PC-9 (cell line): Measurements from ENCODE around the gene FAM163A. TPM values are rescaled to one million over a fixed set of nuclear protein-coding genes. Genes with fewer than 3 reads are reported as not detected.

Experiments used
- BruUV-seq: library from RNA; stranded (reverse); fragments of 400-500 nt; replicated peaks from 2 replicates; lab custom pipeline; 2021; lab: Mats Ljungman, UMichigan
- CTCF ChIA-PET: fragments of 300-600 bp; sonication (Branson Sonifier 250); formaldehyde crosslinking; loops from one replicate; lab custom pipeline; 2022; ENCODE audit warnings: antibody characterized with exemption; lab: Charles Lee
- POLR2A ChIA-PET: fragments of 300-600 bp; sonication (Branson Sonifier 250); formaldehyde crosslinking; loops from one replicate; lab custom pipeline; 2022; ENCODE audit warnings: antibody characterized with exemption; ENCODE audit not compliant: unreplicated experiment; lab: Charles Lee
- DNase-seq, 2 experiments: peaks; one replicate each; pipeline versions ENCODE4 v3.0.0 to v3.0.0-alpha.2; 2015 to 2022; ENCODE audit warnings: mixed read lengths in 1 of 2
- H2AFZ ChIP-seq: fragments of 200-600 bp; sonication (generic); 2 replicates; pipeline ENCODE4 v1.8.1; 2017; ENCODE audit warnings: antibody characterized with exemption
- H3F3A ChIP-seq: fragments of 200-600 bp; sonication (generic); 2 replicates; pipeline ENCODE4 v1.8.1; 2017; ENCODE audit warnings: antibody characterized with exemption, mild to moderate bottlenecking, low read depth; ENCODE audit not compliant: insufficient read depth
- H3K27ac ChIP-seq: fragments of 200-600 bp; sonication (generic); 2 replicates; pipeline ENCODE4 v1.6.1; 2016; ENCODE audit warnings: mixed run types
- H3K27me3 ChIP-seq: fragments of 200-600 bp; sonication (generic); 2 replicates; pipeline ENCODE4 v1.6.1; 2016; ENCODE audit warnings: low read depth, mixed run types; ENCODE audit not compliant: insufficient read depth
- H3K36me3 ChIP-seq: fragments of 200-600 bp; sonication (generic); 2 replicates; pipeline ENCODE4 v1.6.1; 2016; ENCODE audit warnings: low read depth, mixed run types
- H3K4me1 ChIP-seq: fragments of 200-600 bp; sonication (generic); replicated peaks from 2 replicates; pipeline ENCODE4 v1.6.1; 2016; ENCODE audit warnings: mixed run types; ENCODE audit not compliant: insufficient read depth
- H3K4me2 ChIP-seq: fragments of 200-600 bp; sonication (generic); 2 replicates; pipeline ENCODE4 v1.6.1; 2017; ENCODE audit warnings: mixed run types
- H3K4me3 ChIP-seq: fragments of 200-600 bp; sonication (generic); 2 replicates; pipeline ENCODE4 v1.6.1; 2016; ENCODE audit warnings: mixed run types
- H3K79me2 ChIP-seq: fragments of 200-600 bp; sonication (generic); 2 replicates; pipeline ENCODE4 v1.6.1; 2017; ENCODE audit warnings: low read depth, mixed run types
- H3K9me2 ChIP-seq: fragments of 200-600 bp; sonication (generic); 2 replicates; pipeline ENCODE4 v1.8.1; 2017; ENCODE audit warnings: mild to moderate bottlenecking; ENCODE audit not compliant: insufficient read depth
- H3K9me3 ChIP-seq: fragments of 200-600 bp; sonication (generic); 2 replicates; pipeline ENCODE4 v1.8.1; 2016; ENCODE audit warnings: low read depth; ENCODE audit not compliant: insufficient read depth
- H4K20me1 ChIP-seq: fragments of 200-600 bp; sonication (generic); 2 replicates; pipeline ENCODE4 v1.8.1; 2017; ENCODE audit not compliant: insufficient read depth
- CTCF ChIP-seq: fragments of 200-600 bp; sonication (generic); conservative IDR thresholded peaks from 2 replicates; pipeline ENCODE4 v1.6.1; 2017; ENCODE audit warnings: mixed run types, antibody characterized with exemption, mild to moderate bottlenecking, moderate library complexity
- EZH2 ChIP-seq: fragments of 200-600 bp; sonication (generic); IDR thresholded peaks from 2 replicates; pipeline ENCODE4 v1.8.0; 2017; ENCODE audit warnings: antibody characterized with exemption, low read depth
- intact Hi-C: fragments of 100-400 bp; cut with micrococcal nuclease; formaldehyde crosslinking; loops from one replicate; pipeline ENCODE4 v1.10.0; 2022; ENCODE audit not compliant: unreplicated experiment
- total RNA-seq: library from RNA; stranded (reverse); gene quantifications from 2 replicates; pipeline ENCODE4 v1.2.3, GENCODE V29; 2021

The FAM163A gene
- total RNA-seq, 1 experiment from 2014 or later = not detected

DNA sequence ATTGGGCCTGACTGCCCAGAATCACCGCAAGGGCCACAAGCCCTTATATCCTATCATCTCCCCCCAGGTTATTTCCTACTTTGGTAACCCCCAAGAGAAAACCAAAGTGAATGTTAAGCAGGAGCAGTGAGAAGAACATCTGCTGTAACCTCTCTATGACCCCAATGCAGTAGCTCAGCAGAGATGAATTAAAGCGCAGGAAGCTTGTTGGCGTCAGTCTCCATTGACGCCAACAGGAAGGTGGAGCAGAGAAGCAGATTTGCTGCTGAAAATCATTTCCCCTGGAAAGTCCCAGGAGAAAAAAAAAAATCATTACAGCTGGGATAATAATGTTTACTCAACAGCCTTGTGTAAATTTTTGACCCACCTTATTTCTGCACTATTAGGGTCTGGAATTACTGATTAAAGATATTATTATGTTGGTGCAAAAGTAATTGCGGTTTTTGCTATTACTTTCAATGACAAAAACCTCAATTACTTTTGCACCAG is 33.2 kb upstream of the FAM163A start:
- no peak overlapping the region for H3K4me2 ChIP-seq
- H3F3A ChIP-seq = no peaks in the 10 kb centered on the region
- intact Hi-C loops = loop anchor here (10.0 kb wide), 2 partner anchors 705 to 1155 kb away; no protein-coding TSS in a partner anchor
- CTCF ChIA-PET = interaction anchor here (0.7 to 1.3 kb wide), 3 partner anchors 100 to 715 kb away, joined by 4 to 6 read pairs (median 4); no protein-coding TSS in a partner anchor
- no peak for DNase-seq
- no TSS peak for BruUV-seq
- no peaks in the 10 kb centered on the region for H3K79me2 ChIP-seq
- H3K4me3 ChIP-seq = no peak overlapping the region
- no peak for TF ChIP-seq CTCF
- H3K9me3 ChIP-seq = peaks cover 7% of the 10 kb centered on the region
- no peaks in the 10 kb centered on the region for H3K36me3 ChIP-seq
- no peak overlapping the region for H3K27ac ChIP-seq
- H4K20me1 ChIP-seq = no peaks in the 10 kb centered on the region
- POLR2A ChIA-PET = no interaction called here
- peaks cover 17% of the 10 kb centered on the region for H3K27me3 ChIP-seq
- H3K4me1 ChIP-seq = no peaks in the 10 kb centered on the region
- H3K9me2 ChIP-seq = no peaks in the 10 kb centered on the region
- no peak overlapping the region for H2AFZ ChIP-seq

DNA sequence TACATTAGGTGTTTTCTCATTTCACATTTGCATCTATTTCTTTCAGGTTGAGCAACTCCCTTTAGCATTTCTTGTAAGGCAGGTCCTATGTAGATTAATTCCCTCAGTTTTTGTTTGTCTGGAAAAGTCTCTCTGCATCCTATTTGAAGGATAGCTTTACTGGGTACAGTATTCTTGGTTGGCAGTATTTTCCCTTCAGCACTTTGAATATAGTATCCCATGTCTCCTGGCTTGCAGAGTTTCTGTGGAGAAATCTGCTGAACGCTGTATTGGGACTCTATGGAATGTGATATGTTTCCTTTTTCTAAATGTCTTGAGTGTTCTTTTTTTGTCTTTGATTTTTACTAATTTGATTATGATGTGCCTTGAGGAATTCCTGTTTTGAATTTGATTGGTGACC is 28.9 kb upstream of the FAM163A start:
- Histone ChIP-seq H3K79me2 (no peaks in the 10 kb centered on the region), H3K4me2 (no peak overlapping the region), H3K4me1 (no peaks in the 10 kb centered on the region), H3K36me3 (no peaks in the 10 kb centered on the region), H3K27me3 (peaks cover 10% of the 10 kb centered on the region), H3F3A (no peaks in the 10 kb centered on the region), H3K4me3 (no peak overlapping the region), H3K27ac (no peak overlapping the region), H3K9me3 (peaks cover 13% of the 10 kb centered on the region), H2AFZ (no peak overlapping the region), H3K9me2 (no peaks in the 10 kb centered on the region), H4K20me1 (no peaks in the 10 kb centered on the region)
- ChIA-PET CTCF (no interaction called here), POLR2A (no interaction called here)
- intact Hi-C loops = no loop called here
- TF ChIP-seq EZH2 (no peak), CTCF (no peak)
- BruUV-seq = no TSS peak
- DNase-seq = no peak

DNA sequence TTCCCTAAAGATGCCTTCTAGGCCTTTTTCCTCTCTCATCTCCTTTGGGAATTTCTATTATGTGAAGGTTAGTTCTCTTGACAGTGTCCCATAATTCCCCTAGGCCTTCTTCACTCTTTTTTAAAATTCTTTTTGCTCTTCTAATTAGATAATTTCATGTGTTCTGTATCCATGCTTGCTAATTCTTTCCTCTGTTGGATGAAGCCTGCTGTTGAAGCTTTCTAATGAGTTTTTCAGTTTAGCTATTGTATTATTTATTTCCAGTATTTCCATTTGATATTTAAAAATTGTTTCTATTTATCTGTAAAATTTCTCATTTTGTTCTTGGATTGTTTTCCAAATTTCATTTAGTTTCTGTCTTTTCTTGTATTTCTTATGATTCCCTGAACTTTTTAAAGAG is 28.5 kb upstream of the FAM163A start:
- Histone ChIP-seq H4K20me1 (no peaks in the 10 kb centered on the region), H3K79me2 (no peaks in the 10 kb centered on the region), H3K36me3 (no peaks in the 10 kb centered on the region), H3K4me2 (no peak overlapping the region), H3F3A (no peaks in the 10 kb centered on the region; the same call in 1 of the 2 replicates), H3K9me2 (no peaks in the 10 kb centered on the region), H3K9me3 (peaks cover 13% of the 10 kb centered on the region), H3K4me1 (no peaks in the 10 kb centered on the region), H3K4me3 (no peak overlapping the region), H2AFZ (no peak overlapping the region), H3K27ac (no peak overlapping the region), H3K27me3 (peaks cover 10% of the 10 kb centered on the region)
- no TSS peak for BruUV-seq
- DNase-seq = no peak
- intact Hi-C loops = no loop called here
- TF ChIP-seq EZH2 (no peak), CTCF (no peak)
- ChIA-PET POLR2A (no interaction called here), CTCF (no interaction called here)
